ENCODE results near the gene CASQ1.
A peak's percentile ranks its signal among the peaks of the same experiment; 100 is the strongest.

Gene CASQ1

DNA sequence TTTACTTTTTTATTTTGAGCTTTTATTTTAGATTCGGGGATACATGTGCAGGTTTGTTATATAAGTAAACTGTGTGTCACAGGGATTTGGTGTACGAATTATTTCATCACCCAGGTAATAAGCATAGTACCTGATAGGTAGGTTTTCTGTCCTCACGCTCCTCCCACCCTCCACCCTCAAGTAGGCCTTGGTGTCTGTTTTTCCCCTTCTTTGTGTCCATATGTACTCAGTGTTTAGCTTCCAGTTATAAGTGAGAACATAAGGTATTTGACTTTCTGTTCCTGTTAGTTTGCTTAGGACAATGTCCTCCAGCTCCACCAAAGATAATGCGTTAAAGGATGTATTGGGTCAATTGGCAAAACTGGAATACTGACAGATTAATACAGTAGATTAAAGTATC, 33.2 kb upstream of the CASQ1 start:
- DNase-seq (ENCODE audit: insufficient read length, low spot score) (no peak), FAIRE-seq (no peak)
- no peak for TF ChIP-seq POLR2AphosphoS5 (IDR thresholded peaks at IDR 0.05; ENCODE audit: low read depth, low read length)
- no peak for TF ChIP-seq TAF1 (IDR thresholded peaks at IDR 0.05; ENCODE audit: low read depth, low read length)
- TF ChIP-seq POU2F2 (IDR thresholded peaks at IDR 0.05; ENCODE audit: low read depth, low read length), result no peak
- no peak for TF ChIP-seq PAX5 (IDR thresholded peaks at IDR 0.05; ENCODE audit: insufficient read depth, low read length, severe bottlenecking)
- no peak for TF ChIP-seq SPI1 (IDR thresholded peaks at IDR 0.05; ENCODE audit: low read depth, low read length)
- no peak for TF ChIP-seq POLR2A (IDR thresholded peaks at IDR 0.05; ENCODE audit: low read depth, low read length)

DNA sequence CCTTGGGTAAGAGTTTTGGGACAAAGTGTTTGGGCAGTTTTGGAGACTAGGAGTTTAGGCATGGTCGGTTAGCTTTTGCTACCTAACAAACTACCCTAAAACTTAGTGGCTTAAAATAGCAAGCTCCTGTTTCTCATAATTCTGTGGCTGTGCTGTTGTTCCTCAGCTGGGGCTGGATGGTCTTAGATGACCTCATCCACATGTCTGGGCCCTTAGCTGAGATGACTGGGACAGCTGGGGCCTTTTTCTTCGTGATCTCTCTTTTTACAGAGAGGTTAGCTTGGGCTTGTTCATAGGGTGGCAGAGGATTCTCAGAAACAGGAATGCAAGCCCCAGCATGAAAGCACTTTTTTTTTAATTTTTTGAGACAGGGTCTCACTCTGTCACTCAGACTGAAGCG, 32.3 kb upstream of the CASQ1 start:
- DNase-seq (ENCODE audit: insufficient read length, low spot score), result no peak
- no peak for TF ChIP-seq SPI1 (IDR thresholded peaks at IDR 0.05; ENCODE audit: low read depth, low read length)
- TF ChIP-seq POU2F2 (IDR thresholded peaks at IDR 0.05; ENCODE audit: low read depth, low read length), result no peak
- TF ChIP-seq POLR2AphosphoS5 (IDR thresholded peaks at IDR 0.05; ENCODE audit: low read depth, low read length), result no peak
- TF ChIP-seq POLR2A (IDR thresholded peaks at IDR 0.05; ENCODE audit: low read depth, low read length), result no peak
- TF ChIP-seq TAF1 (IDR thresholded peaks at IDR 0.05; ENCODE audit: low read depth, low read length), result no peak
- no peak for TF ChIP-seq PAX5 (IDR thresholded peaks at IDR 0.05; ENCODE audit: insufficient read depth, low read length, severe bottlenecking)
- no peak for FAIRE-seq

GRCh38 chr1:160158534-160158933, 31.8 kb upstream of the CASQ1 start:
- TF ChIP-seq SPI1 (IDR thresholded peaks at IDR 0.05; ENCODE audit: low read depth, low read length) (no peak), TAF1 (IDR thresholded peaks at IDR 0.05; ENCODE audit: low read depth, low read length) (no peak), PAX5 (IDR thresholded peaks at IDR 0.05; ENCODE audit: insufficient read depth, low read length, severe bottlenecking) (no peak), POU2F2 (IDR thresholded peaks at IDR 0.05; ENCODE audit: low read depth, low read length) (no peak), POLR2A (IDR thresholded peaks at IDR 0.05; ENCODE audit: low read depth, low read length) (no peak), POLR2AphosphoS5 (IDR thresholded peaks at IDR 0.05; ENCODE audit: low read depth, low read length) (no peak)
- no peak for FAIRE-seq

DNA sequence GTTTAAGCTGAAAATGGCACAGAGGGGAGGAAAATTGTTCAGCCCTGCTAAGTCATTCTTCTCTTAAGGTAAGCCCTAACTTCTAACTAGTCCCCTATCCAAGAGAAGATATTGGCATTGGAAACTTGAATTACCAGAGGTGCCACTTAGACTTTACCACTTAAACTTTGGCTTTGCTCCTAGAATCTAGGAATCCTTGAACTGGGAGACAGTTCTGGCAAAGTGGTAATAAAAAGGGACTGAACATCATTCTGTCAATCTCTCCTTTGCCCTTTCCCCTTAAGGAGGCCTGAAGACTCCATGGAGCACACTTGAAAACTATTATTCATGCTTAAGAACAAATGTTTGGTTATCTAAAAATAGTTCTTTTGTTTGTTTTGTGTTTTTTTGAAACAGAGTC, 30.5 kb upstream of the CASQ1 start:
- TF ChIP-seq PAX5 (IDR thresholded peaks at IDR 0.05; ENCODE audit: insufficient read depth, low read length, severe bottlenecking) (no peak), POU2F2 (IDR thresholded peaks at IDR 0.05; ENCODE audit: low read depth, low read length) (no peak), POLR2AphosphoS5 (IDR thresholded peaks at IDR 0.05; ENCODE audit: low read depth, low read length) (no peak), SPI1 (IDR thresholded peaks at IDR 0.05; ENCODE audit: low read depth, low read length) (no peak), POLR2A (IDR thresholded peaks at IDR 0.05; ENCODE audit: low read depth, low read length) (no peak), TAF1 (IDR thresholded peaks at IDR 0.05; ENCODE audit: low read depth, low read length) (no peak)
- FAIRE-seq (no peak), DNase-seq (ENCODE audit: insufficient read length, low spot score) (no peak)

More at GRCh38 chr1:160158534-160158933, 31.8 kb upstream of the CASQ1 start:
- DNase-seq (ENCODE audit: insufficient read length, low spot score), result no peak

DNA sequence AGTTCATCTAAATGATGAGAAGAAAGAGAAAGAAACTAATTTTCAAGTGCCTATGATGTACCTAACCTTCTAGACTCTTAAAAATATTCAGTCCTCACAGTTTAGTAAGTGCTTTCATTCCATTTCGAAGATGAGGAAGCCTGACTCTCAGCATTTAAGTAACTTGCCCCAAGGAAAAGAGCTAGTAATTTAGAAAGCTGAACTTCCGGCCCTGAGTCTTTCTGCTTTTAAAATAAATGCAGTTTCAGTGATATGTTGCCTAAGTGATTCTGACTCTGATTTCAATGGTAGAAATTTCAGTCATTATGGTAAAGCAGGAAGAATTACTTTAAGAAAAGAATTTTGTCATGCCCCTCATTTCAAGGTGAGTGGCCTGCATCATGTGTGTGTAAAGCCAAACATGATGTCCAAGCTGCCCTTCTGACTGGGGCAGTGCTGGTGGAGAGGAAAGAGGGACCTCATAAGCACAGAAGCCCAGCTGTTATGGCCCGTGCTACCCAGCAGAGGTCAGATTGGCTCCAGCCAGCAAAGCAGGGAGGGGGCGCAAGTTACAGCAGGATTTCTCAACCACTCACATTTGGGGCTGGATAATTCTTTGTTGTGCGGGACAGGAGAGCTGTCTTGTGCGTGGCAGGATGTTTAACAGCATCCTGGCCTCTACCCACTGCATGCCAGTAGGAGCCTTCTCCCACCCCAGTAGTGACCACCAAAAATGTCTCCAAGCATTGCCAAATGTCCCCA, 28.2 kb upstream of the CASQ1 start:
- TF ChIP-seq POLR2A (IDR thresholded peaks at IDR 0.05; ENCODE audit: low read depth, low read length), result no peak
- no peak for TF ChIP-seq TAF1 (IDR thresholded peaks at IDR 0.05; ENCODE audit: low read depth, low read length)
- TF ChIP-seq PAX5 (IDR thresholded peaks at IDR 0.05; ENCODE audit: insufficient read depth, low read length, severe bottlenecking), result no peak
- TF ChIP-seq POU2F2 (IDR thresholded peaks at IDR 0.05; ENCODE audit: low read depth, low read length), result no peak
- no peak for TF ChIP-seq POLR2AphosphoS5 (IDR thresholded peaks at IDR 0.05; ENCODE audit: low read depth, low read length)
- no peak for TF ChIP-seq SPI1 (IDR thresholded peaks at IDR 0.05; ENCODE audit: low read depth, low read length)
- FAIRE-seq, result peak; percentile 88
- DNase-seq (ENCODE audit: insufficient read length, low spot score), result no peak

DNA sequence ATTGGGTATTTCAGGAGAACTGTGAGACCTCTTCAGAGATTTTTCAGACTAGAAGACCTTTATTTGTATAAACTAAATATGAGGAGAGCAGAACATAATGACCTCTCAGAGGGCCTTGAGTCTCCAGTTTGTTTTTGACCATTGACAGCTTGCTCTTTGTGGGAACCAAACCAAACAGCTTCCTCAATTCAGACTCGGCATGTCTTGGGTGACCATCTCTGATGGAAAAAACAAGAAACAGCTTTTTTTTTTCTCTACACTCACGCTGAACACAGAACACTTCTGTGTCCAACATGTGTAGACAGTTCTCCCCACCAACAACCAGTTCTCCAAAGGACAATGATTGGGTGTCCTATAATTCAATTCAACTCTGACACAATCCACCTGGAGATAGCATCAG, 27.4 kb upstream of the CASQ1 start:
- FAIRE-seq (no peak), DNase-seq (ENCODE audit: insufficient read length, low spot score) (no peak)
- TF ChIP-seq POLR2AphosphoS5 (IDR thresholded peaks at IDR 0.05; ENCODE audit: low read depth, low read length) (no peak), SPI1 (IDR thresholded peaks at IDR 0.05; ENCODE audit: low read depth, low read length) (no peak), POLR2A (IDR thresholded peaks at IDR 0.05; ENCODE audit: low read depth, low read length) (no peak), POU2F2 (IDR thresholded peaks at IDR 0.05; ENCODE audit: low read depth, low read length) (no peak), TAF1 (IDR thresholded peaks at IDR 0.05; ENCODE audit: low read depth, low read length) (no peak), PAX5 (IDR thresholded peaks at IDR 0.05; ENCODE audit: insufficient read depth, low read length, severe bottlenecking) (no peak)

DNA sequence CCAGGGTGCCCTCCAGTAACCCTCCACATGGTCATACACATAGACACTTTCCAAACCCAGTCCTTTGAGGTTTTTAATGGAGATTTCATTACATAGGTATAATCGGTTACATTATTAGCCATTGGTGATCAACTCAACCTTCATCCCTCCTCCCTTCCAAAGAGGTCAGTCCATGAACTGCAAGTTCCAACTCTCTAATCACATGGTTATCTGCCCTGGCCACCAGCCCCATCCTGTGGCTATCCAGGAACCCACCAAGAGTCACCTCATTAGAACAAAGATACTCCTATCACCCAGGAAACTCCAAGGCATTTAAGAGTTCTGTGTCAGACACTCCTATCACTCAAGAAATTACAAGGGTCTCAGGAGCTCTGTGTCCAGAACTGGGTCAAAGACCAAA, 26.8 kb upstream of the CASQ1 start:
- FAIRE-seq (no peak), DNase-seq (ENCODE audit: insufficient read length, low spot score) (no peak)
- TF ChIP-seq PAX5 (IDR thresholded peaks at IDR 0.05; ENCODE audit: insufficient read depth, low read length, severe bottlenecking) (no peak), POU2F2 (IDR thresholded peaks at IDR 0.05; ENCODE audit: low read depth, low read length) (no peak), POLR2AphosphoS5 (IDR thresholded peaks at IDR 0.05; ENCODE audit: low read depth, low read length) (no peak), TAF1 (IDR thresholded peaks at IDR 0.05; ENCODE audit: low read depth, low read length) (no peak), POLR2A (IDR thresholded peaks at IDR 0.05; ENCODE audit: low read depth, low read length) (no peak), SPI1 (IDR thresholded peaks at IDR 0.05; ENCODE audit: low read depth, low read length) (no peak)

- DNase-seq (ENCODE audit: insufficient read length, low spot score), result no peak
- TF ChIP-seq PAX5 (IDR thresholded peaks at IDR 0.05; ENCODE audit: insufficient read depth, low read length, severe bottlenecking), result no peak
- TF ChIP-seq POU2F2 (IDR thresholded peaks at IDR 0.05; ENCODE audit: low read depth, low read length), result no peak
- no peak for TF ChIP-seq POLR2A (IDR thresholded peaks at IDR 0.05; ENCODE audit: low read depth, low read length)
- TF ChIP-seq TAF1 (IDR thresholded peaks at IDR 0.05; ENCODE audit: low read depth, low read length), result no peak
- TF ChIP-seq SPI1 (IDR thresholded peaks at IDR 0.05; ENCODE audit: low read depth, low read length), result no peak
- TF ChIP-seq POLR2AphosphoS5 (IDR thresholded peaks at IDR 0.05; ENCODE audit: low read depth, low read length), result no peak
- FAIRE-seq, result no peak
Observed at GRCh38 chr1:160164121-160164520, 26.3 kb upstream of the CASQ1 start.

DNA sequence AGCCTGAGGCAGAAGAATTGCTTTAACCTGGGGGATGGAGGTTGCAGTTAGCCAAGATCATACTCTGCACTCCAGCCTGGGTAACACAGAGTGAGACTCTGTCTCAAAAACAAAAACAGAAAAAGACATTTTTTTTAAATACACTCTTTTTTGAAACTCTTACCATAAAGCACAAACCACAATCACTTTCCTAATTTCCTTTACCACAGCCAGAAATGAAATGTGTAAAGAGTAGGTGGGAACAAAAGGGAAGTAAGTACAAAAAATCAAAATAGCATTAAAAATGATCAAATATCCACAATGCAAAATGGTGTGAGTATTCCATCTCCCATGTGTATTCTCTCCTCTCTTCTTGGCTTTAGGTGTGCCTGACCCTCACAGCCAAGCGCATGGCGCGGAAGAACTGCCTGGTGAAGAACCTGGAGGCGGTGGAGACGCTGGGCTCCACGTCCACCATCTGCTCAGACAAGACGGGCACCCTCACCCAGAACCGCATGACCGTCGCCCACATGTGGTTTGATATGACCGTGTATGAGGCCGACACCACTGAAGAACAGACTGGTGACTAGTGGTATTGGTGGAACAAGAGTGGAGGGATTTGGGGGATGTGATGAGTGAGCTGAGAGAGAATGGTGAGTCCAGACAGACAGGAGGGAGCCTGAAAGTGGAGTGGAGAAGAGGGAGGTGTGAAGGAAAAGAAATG, 24.1 kb upstream of the CASQ1 start:
- FAIRE-seq, result peak; percentile 70
- DNase-seq (ENCODE audit: insufficient read length, low spot score), result no peak
- TF ChIP-seq SPI1 (IDR thresholded peaks at IDR 0.05; ENCODE audit: low read depth, low read length) (no peak), POU2F2 (IDR thresholded peaks at IDR 0.05; ENCODE audit: low read depth, low read length) (no peak), PAX5 (IDR thresholded peaks at IDR 0.05; ENCODE audit: insufficient read depth, low read length, severe bottlenecking) (no peak), POLR2A (IDR thresholded peaks at IDR 0.05; ENCODE audit: low read depth, low read length) (no peak), TAF1 (IDR thresholded peaks at IDR 0.05; ENCODE audit: low read depth, low read length) (no peak), POLR2AphosphoS5 (IDR thresholded peaks at IDR 0.05; ENCODE audit: low read depth, low read length) (no peak)
